OCI-LY7 (cell line): ENCODE data around the gene LIPH. TPM values are rescaled to one million over a fixed set of nuclear protein-coding genes. Genes with fewer than 3 reads are reported as not detected.

ENCODE experiments used
- BruUV-seq: library from RNA; stranded (reverse); fragments of 400-500 nt; replicated peaks from 2 replicates; lab custom pipeline; 2021; lab: Mats Ljungman, UMichigan
- CTCF ChIA-PET: fragments of 300-600 bp; sonication (Branson Sonifier 250); formaldehyde crosslinking; loops from one replicate; lab custom pipeline; 2022; ENCODE audit warnings: antibody characterized with exemption; ENCODE audit not compliant: unreplicated experiment; lab: Charles Lee
- POLR2A ChIA-PET: fragments of 300-600 bp; sonication (Branson Sonifier 250); formaldehyde crosslinking; loops from one replicate; lab custom pipeline; 2022; ENCODE audit warnings: antibody characterized with exemption; lab: Charles Lee
- DNase-seq: peaks from one replicate; pipeline ENCODE4 v3.0.0-alpha.2; 2015; ENCODE audit warnings: low spot score
- H2AFZ ChIP-seq: fragments of 200-600 bp; sonication (generic), shearing (Covaris generic); 2 replicates; pipeline ENCODE4 v1.6.1; 2014; ENCODE audit warnings: mild to moderate bottlenecking, antibody characterized with exemption, low read length, moderate library complexity
- H3K27ac ChIP-seq: fragments of 200-600 bp; sonication (generic); 2 replicates; pipeline ENCODE4 v1.5.1; 2014; ENCODE audit warnings: mixed run types, low read depth, mild to moderate bottlenecking, moderate library complexity, low read length, inconsistent platforms; ENCODE audit not compliant: poor library complexity, severe bottlenecking
- H3K36me3 ChIP-seq: fragments of 200-600 bp; sonication (generic); 2 replicates; pipeline ENCODE4 v1.6.1; 2014; ENCODE audit warnings: mild to moderate bottlenecking, antibody characterized with exemption, low read length, moderate library complexity, mixed read lengths; ENCODE audit not compliant: insufficient read depth
- H3K4me1 ChIP-seq: fragments of 200-600 bp; sonication (generic); 2 replicates; pipeline ENCODE4 v1.5.1; 2014; ENCODE audit warnings: mild to moderate bottlenecking, low read length; ENCODE audit not compliant: insufficient read depth, poor library complexity, severe bottlenecking
- H3K4me2 ChIP-seq: fragments of 200-600 bp; sonication (generic); 2 replicates; pipeline ENCODE4 v1.6.1; 2014; ENCODE audit warnings: mild to moderate bottlenecking, low read length
- H3K4me3 ChIP-seq: fragments of 200-600 bp; sonication (generic); 2 replicates; pipeline ENCODE4 v1.5.1; 2014; ENCODE audit warnings: mild to moderate bottlenecking, low read depth, low read length; ENCODE audit not compliant: poor library complexity, severe bottlenecking
- H3K79me2 ChIP-seq: fragments of 200-600 bp; sonication (generic); 2 replicates; pipeline ENCODE4 v1.6.1; 2016; ENCODE audit warnings: low read depth, mild to moderate bottlenecking, low read length, moderate library complexity, mixed read lengths; ENCODE audit not compliant: insufficient read depth
- H3K9me2 ChIP-seq: fragments of 200-600 bp; sonication (generic); 2 replicates; pipeline ENCODE4 v1.6.1; 2016; ENCODE audit warnings: mild to moderate bottlenecking, low read length, mixed read lengths; ENCODE audit not compliant: insufficient read depth
- H3K9me3 ChIP-seq: fragments of 200-600 bp; sonication (generic); 2 replicates; pipeline ENCODE4 v1.6.1; 2014; ENCODE audit warnings: mild to moderate bottlenecking, mixed run types, low read length, mixed read lengths
- H4K20me1 ChIP-seq: fragments of 200-600 bp; sonication (generic); 2 replicates; pipeline ENCODE4 v1.6.1; 2014; ENCODE audit warnings: mild to moderate bottlenecking, antibody characterized with exemption, low read length, moderate library complexity, mixed read lengths; ENCODE audit not compliant: insufficient read depth
- EZH2phosphoT487 ChIP-seq: fragments of 200-600 bp; sonication (generic); IDR thresholded peaks from 2 replicates; pipeline ENCODE4 v1.6.1; 2018; ENCODE audit warnings: low read depth, borderline replicate concordance, mild to moderate bottlenecking, mixed run types, antibody characterized with exemption, low read length, moderate library complexity, mixed read lengths
- intact Hi-C: fragments of 100-400 bp; cut with micrococcal nuclease; formaldehyde crosslinking; loops from one replicate; pipeline ENCODE4 v1.10.0; 2022; ENCODE audit not compliant: unreplicated experiment
- total RNA-seq, 2 experiments: library from RNA; depleted of rRNA in 1 of 2; stranded (reverse); fragments of >200 nt in 1 of 2; shearing (Covaris generic) in 1 of 2; gene quantifications; 2 replicates each; pipeline ENCODE4 v1.2.3, GENCODE V29; 2014 to 2022
- TF ChIP-seq, protein P1 (sequence below): fragments of 200-600 bp; sonication (generic); conservative IDR thresholded peaks from 2 replicates; pipeline ENCODE4 v1.5.1; 2014; ENCODE audit warnings: mild to moderate bottlenecking, antibody characterized with exemption, low read length, moderate library complexity, mixed read lengths

LIPH gene
- total RNA-seq, 2 experiments from 2014 or later = not detected

DNA sequence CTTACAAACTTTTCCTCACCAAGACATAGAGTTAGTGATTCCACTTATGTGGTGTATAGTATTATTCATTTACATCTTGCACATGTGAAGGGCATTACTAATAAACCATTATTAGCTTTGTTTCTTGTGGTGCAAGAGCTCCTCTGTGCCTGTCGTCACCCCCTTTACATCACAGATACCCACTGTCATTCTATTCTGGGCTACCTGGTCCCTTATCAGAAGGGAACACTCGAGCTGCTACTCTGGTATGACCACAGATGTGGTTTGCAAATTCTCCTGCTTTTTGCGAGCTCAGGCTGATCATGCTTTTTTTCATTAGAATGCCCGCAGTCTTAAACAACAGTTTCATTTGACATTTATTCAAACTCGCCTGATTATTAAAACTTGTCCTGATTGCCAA is 19.8 kb upstream of the LIPH start:
- no peaks in the 10 kb centered on the region for H3K9me2 ChIP-seq
- no peak for DNase-seq
- no peak overlapping the region for H3K27ac ChIP-seq
- no peaks in the 10 kb centered on the region for H3K36me3 ChIP-seq
- H3K4me1 ChIP-seq = no peaks in the 10 kb centered on the region
- H3K9me3 ChIP-seq = 0 out of 2 replicates have a peak, but pooled peaks cover 11% of the 10 kb centered on the region
- TF ChIP-seq EZH2phosphoT487 = no peak
- TF ChIP-seq, protein P1, sequence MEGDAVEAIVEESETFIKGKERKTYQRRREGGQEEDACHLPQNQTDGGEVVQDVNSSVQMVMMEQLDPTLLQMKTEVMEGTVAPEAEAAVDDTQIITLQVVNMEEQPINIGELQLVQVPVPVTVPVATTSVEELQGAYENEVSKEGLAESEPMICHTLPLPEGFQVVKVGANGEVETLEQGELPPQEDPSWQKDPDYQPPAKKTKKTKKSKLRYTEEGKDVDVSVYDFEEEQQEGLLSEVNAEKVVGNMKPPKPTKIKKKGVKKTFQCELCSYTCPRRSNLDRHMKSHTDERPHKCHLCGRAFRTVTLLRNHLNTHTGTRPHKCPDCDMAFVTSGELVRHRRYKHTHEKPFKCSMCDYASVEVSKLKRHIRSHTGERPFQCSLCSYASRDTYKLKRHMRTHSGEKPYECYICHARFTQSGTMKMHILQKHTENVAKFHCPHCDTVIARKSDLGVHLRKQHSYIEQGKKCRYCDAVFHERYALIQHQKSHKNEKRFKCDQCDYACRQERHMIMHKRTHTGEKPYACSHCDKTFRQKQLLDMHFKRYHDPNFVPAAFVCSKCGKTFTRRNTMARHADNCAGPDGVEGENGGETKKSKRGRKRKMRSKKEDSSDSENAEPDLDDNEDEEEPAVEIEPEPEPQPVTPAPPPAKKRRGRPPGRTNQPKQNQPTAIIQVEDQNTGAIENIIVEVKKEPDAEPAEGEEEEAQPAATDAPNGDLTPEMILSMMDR = no peak
- CTCF ChIA-PET = interaction anchor here (0.9 kb wide), 1 partner anchor 13 kb away, joined by 4 read pairs; no protein-coding TSS in a partner anchor
- no peak overlapping the region for H3K4me2 ChIP-seq
- H2AFZ ChIP-seq = no peak overlapping the region
- BruUV-seq = no TSS peak
- intact Hi-C loops = no loop called here
- H3K4me3 ChIP-seq = no peak overlapping the region
- H3K79me2 ChIP-seq = no peaks in the 10 kb centered on the region
- no peaks in the 10 kb centered on the region for H4K20me1 ChIP-seq
- POLR2A ChIA-PET = interaction anchor here (0.6 to 1.0 kb wide), 3 partner anchors 14 to 186 kb away, joined by 3 read pairs; partner anchors contain the start of gene SENP2

DNA sequence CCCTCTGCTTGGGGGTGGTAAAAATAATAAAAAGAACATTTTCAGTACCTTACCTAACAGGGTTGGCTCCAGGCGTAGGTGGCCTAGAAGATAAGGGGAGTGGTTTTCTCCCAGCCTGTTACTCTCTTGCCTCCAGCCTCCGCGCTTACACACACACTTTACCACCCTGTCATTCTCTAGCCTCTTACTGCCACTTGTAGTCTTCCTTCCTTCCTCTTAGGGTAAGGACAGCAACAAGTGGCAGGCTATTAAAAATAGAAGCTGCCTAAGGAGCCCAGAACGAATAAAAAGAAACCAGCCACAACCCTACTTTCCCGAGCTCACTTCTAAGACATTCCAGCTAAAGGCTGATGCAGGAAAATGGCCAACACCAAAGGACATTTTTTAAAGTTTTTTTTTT is 9.6 kb upstream of the LIPH start:
- DNase-seq = no peak
- Histone ChIP-seq H3K4me3 (no peak overlapping the region), H3K9me2 (no peaks in the 10 kb centered on the region), H3K9me3 (no peaks in the 10 kb centered on the region), H3K79me2 (no peaks in the 10 kb centered on the region), H3K36me3 (no peaks in the 10 kb centered on the region), H3K27ac (no peak overlapping the region), H3K4me1 (no peaks in the 10 kb centered on the region), H2AFZ (no peak overlapping the region), H3K4me2 (no peak overlapping the region), H4K20me1 (no peaks in the 10 kb centered on the region)
- POLR2A ChIA-PET = interaction anchor here (0.7 kb wide), 2 partner anchors 33 to 70 kb away, joined by 3 to 4 read pairs; no protein-coding TSS in a partner anchor
- TF ChIP-seq, protein P1 = no peak
- TF ChIP-seq EZH2phosphoT487 = no peak
- intact Hi-C loops = no loop called here
- BruUV-seq = no TSS peak
- CTCF ChIA-PET = no interaction called here

DNA sequence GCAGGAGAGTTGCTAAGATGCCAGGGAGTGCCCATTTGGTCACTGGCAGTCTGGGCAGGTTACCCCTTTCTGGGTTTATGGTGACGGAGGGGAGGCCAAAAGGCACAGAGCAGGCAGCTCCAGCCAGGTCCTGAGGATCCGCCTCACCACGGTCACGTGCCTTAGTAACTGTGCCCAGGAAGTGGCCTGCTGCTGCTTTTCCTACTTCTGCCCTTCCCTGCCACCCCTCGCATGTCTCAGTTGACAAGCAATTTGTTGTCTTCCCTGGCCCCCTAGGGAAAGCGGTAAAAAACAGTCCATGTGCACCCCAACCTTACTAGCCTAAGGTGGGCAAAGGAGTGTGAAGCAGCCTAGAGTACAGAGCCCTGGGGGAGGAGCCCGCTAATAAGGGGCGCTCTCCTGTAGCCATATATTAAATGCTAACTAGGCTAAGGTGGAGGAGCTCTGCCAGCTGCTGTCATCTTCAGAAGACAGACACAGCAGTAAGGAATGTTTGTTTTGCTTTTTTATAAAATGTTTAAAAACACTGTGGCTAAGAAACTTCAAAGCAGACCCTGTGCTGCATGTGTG is 9.1 kb upstream of the LIPH start:
- no peaks in the 10 kb centered on the region for H3K9me2 ChIP-seq
- H3K9me3 ChIP-seq = no peaks in the 10 kb centered on the region
- intact Hi-C loops = no loop called here
- no peak for TF ChIP-seq EZH2phosphoT487
- TF ChIP-seq, protein P1 = no peak
- H3K79me2 ChIP-seq = no peaks in the 10 kb centered on the region
- no peaks in the 10 kb centered on the region for H3K4me1 ChIP-seq
- no peak for DNase-seq
- no peak overlapping the region for H2AFZ ChIP-seq
- H4K20me1 ChIP-seq = no peaks in the 10 kb centered on the region
- H3K4me2 ChIP-seq = no peak overlapping the region
- no peak overlapping the region for H3K27ac ChIP-seq
- BruUV-seq = no TSS peak
- CTCF ChIA-PET = interaction anchor here (2.3 kb wide), 1 partner anchor 25 kb away, joined by 6 read pairs; the partner anchor contains the start of gene SENP2
- H3K4me3 ChIP-seq = no peak overlapping the region
- POLR2A ChIA-PET = interaction anchor here (0.7 kb wide), 1 partner anchor 33 kb away, joined by 4 read pairs; no protein-coding TSS in a partner anchor
- H3K36me3 ChIP-seq = no peaks in the 10 kb centered on the region
